HG03558 (cell line): ENCODE data around the gene KLHL29.

ENCODE experiments used
- ATAC-seq: cut with Tn5 transposase; IDR thresholded peaks from one replicate; pipeline ENCODE4 v1.9.1; 2021; ENCODE audit warnings: moderate number of reproducible peaks; ENCODE audit not compliant: unreplicated experiment; ENCODE audit errors: extremely low read depth

KLHL29 gene

GRCh38 chr2:23618265-23618664, 233.3 kb downstream of the KLHL29 start:
- no peak for ATAC-seq

GRCh38 chr2:23618794-23619530, 234.0 kb downstream of the KLHL29 start:
- ATAC-seq: no peak

- ATAC-seq: no peak
These were observed 235.0 kb downstream of the KLHL29 start for GRCh38 chr2:23619941-23620340.

- no peak for ATAC-seq
These were observed 235.9 kb downstream of the KLHL29 start for GRCh38 chr2:23620841-23621341.

- ATAC-seq: no peak
These were observed 236.6 kb downstream of the KLHL29 start for GRCh38 chr2:23621616-23622015.

- ATAC-seq: no peak
These were observed 237.5 kb downstream of the KLHL29 start for GRCh38 chr2:23622466-23622865.

- ATAC-seq: no peak
These were observed 238.1 kb downstream of the KLHL29 start for GRCh38 chr2:23622966-23623675.

GRCh38 chr2:23624378-23624777, 239.4 kb downstream of the KLHL29 start:
- ATAC-seq: no peak

GRCh38 chr2:23624915-23625314, 239.9 kb downstream of the KLHL29 start:
- ATAC-seq: no peak

- no peak for ATAC-seq
These were observed 240.7 kb downstream of the KLHL29 start for GRCh38 chr2:23625726-23626125.

- no peak for ATAC-seq
These were observed 241.8 kb downstream of the KLHL29 start for GRCh38 chr2:23626701-23627230.

GRCh38 chr2:23627236-23628009, 242.4 kb downstream of the KLHL29 start:
- no peak for ATAC-seq

GRCh38 chr2:23628926-23629771, 244.2 kb downstream of the KLHL29 start:
- ATAC-seq: no peak

- ATAC-seq: no peak
These were observed 244.9 kb downstream of the KLHL29 start for GRCh38 chr2:23629772-23630480.

- no peak for ATAC-seq
These were observed 246.0 kb downstream of the KLHL29 start for GRCh38 chr2:23630961-23631360.

GRCh38 chr2:23631389-23631788, 246.4 kb downstream of the KLHL29 start:
- ATAC-seq: no peak

GRCh38 chr2:23632386-23632785, 247.4 kb downstream of the KLHL29 start:
- ATAC-seq: no peak

GRCh38 chr2:23632831-23633395, 247.9 kb downstream of the KLHL29 start:
- no peak for ATAC-seq

- no peak for ATAC-seq
These were observed 249.0 kb downstream of the KLHL29 start for GRCh38 chr2:23633966-23634365.
